Choroid plexus epithelial cell (primary cell): ENCODE measurements around the gene GRAMD1A.
"Not testable (repeated sequence)": the region's sequence is repeated elsewhere in the genome, so short reads cannot be mapped to it uniquely, and the experiment has no call there.

ENCODE experiments used
- DNase-seq: peaks from one replicate; pipeline ENCODE4 v3.0.0-alpha.2; 2010; ENCODE audit warnings: low read depth
- H3K4me3 ChIP-seq: 2 replicates; pipeline ENCODE4 v1.5.1; 2011; ENCODE audit warnings: low read depth, mild to moderate bottlenecking, control low read depth, low read length, moderate library complexity
- CTCF ChIP-seq: conservative IDR thresholded peaks from 2 replicates; pipeline ENCODE4 v1.5.1; 2011; ENCODE audit warnings: low read depth, mild to moderate bottlenecking, control low read depth, inconsistent platforms, low read length, moderate library complexity

Gene GRAMD1A

GRCh38 chr19:34998777-34999497 is 1.2 kb upstream of the GRAMD1A start:
- H3K4me3 ChIP-seq: peak overlapping the region; percentile 77

GRCh38 chr19:35000338-35000646 is 169 bp downstream of the GRAMD1A start:
- H3K4me3 ChIP-seq: peak overlapping the region; percentile 77
- DNase-seq: no peak
- no peak for TF ChIP-seq CTCF

More at GRCh38 chr19:34998777-34999497, 1.2 kb upstream of the GRAMD1A start:
- no peak for TF ChIP-seq CTCF
- no peak for DNase-seq

DNA sequence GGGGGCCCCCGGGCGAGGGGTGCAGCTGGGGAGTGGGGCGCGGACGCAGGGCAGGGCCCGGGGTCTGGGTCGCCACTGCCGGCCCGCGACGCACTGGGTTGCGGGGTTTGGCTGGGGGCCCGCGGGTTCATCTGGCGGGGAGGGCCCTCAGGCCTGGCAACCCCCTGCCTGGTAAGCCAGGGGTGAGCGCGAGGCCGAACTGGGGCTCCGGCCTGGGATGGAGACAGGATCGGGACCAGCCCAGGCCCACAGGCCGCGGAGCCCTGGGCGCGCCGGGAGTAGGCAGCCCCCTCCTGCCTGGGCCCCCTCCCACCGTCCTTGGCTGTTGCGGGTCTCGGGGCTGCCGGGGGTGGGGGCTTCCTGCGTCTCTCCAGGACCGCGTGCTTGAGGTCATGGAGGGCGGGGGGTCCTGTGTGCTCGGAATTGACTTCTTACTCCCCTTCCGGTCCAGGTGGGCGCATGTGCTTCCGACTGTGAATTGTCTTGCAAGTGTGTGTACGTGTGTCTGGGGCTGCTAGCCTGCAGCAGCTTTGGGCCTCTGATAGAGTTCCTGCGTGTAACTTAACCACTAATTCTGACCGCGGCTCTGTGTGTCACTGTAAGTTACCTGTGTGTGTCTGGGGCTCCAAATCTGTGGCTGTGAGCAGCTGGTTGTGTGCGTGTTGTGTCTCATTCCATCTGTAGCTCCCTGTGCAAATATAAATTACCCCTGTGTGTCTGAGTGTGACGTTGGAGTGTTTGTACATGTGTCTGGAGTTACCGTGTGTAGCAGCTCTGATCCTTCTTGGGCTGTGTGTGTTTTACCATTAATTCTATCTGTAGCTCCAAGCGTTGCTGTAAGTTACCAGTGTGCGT is 751 bp downstream of the GRAMD1A start:
- no peak for TF ChIP-seq CTCF
- DNase-seq: peak; percentile 57
- H3K4me3 ChIP-seq: peak overlapping the region; percentile 77

- H3K4me3 ChIP-seq: peak overlapping the region; percentile 26
- DNase-seq: no peak
- no peak for TF ChIP-seq CTCF
Measured at GRCh38 chr19:35002037-35002535, 2.0 kb downstream of the GRAMD1A start.

DNA sequence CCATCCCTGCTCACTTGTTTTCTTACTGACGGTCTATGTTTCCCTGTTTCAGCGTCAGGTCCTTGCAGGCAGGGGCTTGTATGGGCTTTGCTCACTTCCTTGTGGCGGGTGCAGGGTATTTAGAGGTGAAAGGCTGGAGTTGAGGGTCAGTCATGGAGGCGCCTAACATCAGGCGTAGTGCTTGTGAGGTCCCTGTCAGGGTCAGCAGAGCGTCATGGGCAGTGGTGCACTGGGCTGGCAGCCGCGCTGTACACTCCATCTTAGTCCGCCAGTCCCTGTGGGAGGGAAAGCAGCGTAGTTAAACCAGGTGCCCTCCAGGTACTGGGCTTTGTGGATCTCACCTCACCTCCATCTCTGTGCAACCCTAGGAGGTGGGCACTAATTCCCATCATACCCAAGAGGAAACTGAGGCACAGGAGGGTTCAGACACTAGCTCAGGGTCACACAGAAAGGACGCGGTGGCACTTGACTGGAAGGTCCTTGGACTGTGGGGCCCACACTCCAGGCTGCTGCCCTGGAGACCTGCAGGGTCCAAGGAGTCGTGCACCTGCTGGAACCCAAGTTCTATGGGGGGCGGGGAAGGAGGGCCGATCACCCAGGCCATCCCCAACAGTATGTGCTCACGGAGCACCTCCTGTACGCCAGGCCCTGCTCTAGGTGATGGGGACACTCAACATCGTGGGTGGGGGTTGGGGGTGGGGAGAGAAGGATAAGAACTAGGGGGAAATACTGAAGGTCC is 4.6 kb downstream of the GRAMD1A start:
- H3K4me3 ChIP-seq: no peak overlapping the region
- TF ChIP-seq CTCF: no peak
- DNase-seq: no peak

DNA sequence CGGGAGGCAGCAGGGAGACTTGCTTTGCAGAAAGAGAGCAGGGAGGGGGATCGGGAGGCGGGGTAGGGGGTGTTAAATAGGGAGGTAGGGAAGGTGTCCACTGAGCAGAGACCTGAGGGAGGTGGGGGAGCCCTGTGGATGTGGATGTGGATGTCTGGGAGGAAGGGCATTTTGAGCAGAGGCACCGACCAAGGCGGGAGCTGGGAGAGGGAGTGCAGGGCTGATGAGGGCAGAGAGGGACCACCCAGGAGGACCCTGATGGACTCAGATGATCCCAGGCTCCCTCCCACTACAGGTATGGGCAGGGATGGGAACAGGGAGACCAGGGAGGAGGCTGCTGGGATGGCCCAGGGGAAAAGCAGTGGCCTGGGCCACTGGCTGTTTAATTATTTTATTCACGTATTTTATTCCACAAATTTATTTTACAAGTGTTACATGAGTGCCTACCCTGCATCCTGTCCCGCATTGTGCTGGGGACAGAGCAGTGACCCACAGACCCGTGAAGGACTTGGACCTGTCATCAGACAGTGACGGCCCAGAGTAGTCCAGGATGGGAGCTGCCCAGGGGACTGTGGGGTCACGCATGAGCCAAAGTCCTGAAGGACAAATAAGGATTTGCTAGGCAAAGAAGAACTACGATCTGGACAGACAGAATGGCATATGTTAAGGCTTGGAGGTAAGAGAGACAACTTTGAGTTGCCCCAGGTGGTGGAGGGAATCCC is 5.3 kb downstream of the GRAMD1A start:
- TF ChIP-seq CTCF: no peak
- H3K4me3 ChIP-seq: no peak overlapping the region
- no peak for DNase-seq

DNA sequence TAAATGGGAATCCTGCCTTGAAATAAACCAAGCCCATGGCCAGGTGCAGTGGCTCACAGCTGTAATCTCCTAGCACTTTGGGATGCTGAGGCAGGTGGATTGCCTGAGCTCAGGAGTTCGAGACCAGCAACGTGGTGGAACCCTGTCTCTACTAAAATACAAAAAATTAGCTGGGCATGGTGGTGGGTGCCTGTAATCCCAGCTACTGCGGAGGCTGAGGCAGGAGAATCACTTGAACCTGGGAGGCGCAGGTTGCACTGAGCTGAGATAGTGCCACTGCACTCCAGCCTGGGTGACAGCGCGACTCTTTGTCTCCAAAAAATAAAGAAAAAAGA is 5.9 kb downstream of the GRAMD1A start:
- DNase-seq, H3K4me3 ChIP-seq: not testable (repeated sequence)
